Naive thymus-derived CD8-positive, alpha-beta T cell (primary cell): ENCODE results near the gene SYDE1. TPM values are rescaled to one million over a fixed set of nuclear protein-coding genes. Genes with fewer than 3 reads are reported as not detected.

ENCODE experiments used
- ATAC-seq, 2 donors: fragments of 150-1000 bp; cut with Tn5 transposase in 1 of 2; sonication (Bioruptor Pico), chemical (Tn5 transposase) in 1 of 2; 1 replicate in 1 of 2; 2 replicates in 1 of 2; pipeline ENCODE4 v1.10.0; 2021; ENCODE audit warnings: mild to moderate bottlenecking in 2 of 2, moderate library complexity in 2 of 2
- POLR2A ChIA-PET: fragments of 350-600 bp; sonication (Branson Sonifier 250); formaldehyde crosslinking; loops from one replicate; lab custom pipeline; 2021; ENCODE audit warnings: antibody characterized with exemption; lab: Charles Lee
- DNase-seq, 10 donors: peaks; one replicate each; pipeline versions ENCODE4 v3.0.0 to v3.0.0-alpha.2; 2020 to 2022
- H3K27ac Mint-ChIP-seq, 10 donors: one replicate each; pipeline ENCODE4 v1.8.0; 2020 to 2022; ENCODE audit warnings: mild to moderate bottlenecking in 10 of 10, mixed read lengths in 10 of 10, moderate library complexity in 4 of 10, inconsistent platforms in 1 of 10
- H3K27me3 Mint-ChIP-seq, 5 donors: one replicate each; pipeline ENCODE4 v1.8.0; 2021 to 2022; ENCODE audit warnings: mixed read lengths in 5 of 5
- H3K36me3 Mint-ChIP-seq, 3 donors: one replicate each; pipeline ENCODE4 v1.8.0; 2020 to 2022; ENCODE audit warnings: mixed read lengths in 3 of 3, mild to moderate bottlenecking in 2 of 3, inconsistent platforms in 1 of 3
- H3K4me1 Mint-ChIP-seq, 4 donors: one replicate each; pipeline ENCODE4 v1.8.0; 2021 to 2022; ENCODE audit warnings: mixed read lengths in 4 of 4
- H3K4me3 Mint-ChIP-seq, 10 donors: one replicate each; pipeline ENCODE4 v1.8.0; 2020 to 2022; ENCODE audit warnings: mild to moderate bottlenecking in 10 of 10, mixed read lengths in 10 of 10, moderate library complexity in 6 of 10, inconsistent platforms in 1 of 10
- H3K9me3 Mint-ChIP-seq, 9 donors: one replicate each; pipeline ENCODE4 v1.8.0; 2020 to 2022; ENCODE audit warnings: mixed read lengths in 9 of 9, mild to moderate bottlenecking in 3 of 9, inconsistent platforms in 1 of 9, moderate library complexity in 1 of 9
- polyA plus RNA-seq, 3 donors: library from polyadenylated mRNA; unstranded; fragments of 300-500 nt; fragmentation: Illumina TruSeq; gene quantifications; one replicate each; pipeline ENCODE4 v1.2.3, GENCODE V29; 2021
- total RNA-seq, 8 experiments: library from RNA in 2 of 8; stranded (reverse) in 2 of 8; gene quantifications; one replicate each; pipeline ENCODE4 v1.2.3 and lab custom pipeline; 2021 to 2026

Gene SYDE1
- total and polyA plus RNA-seq, 5 experiments from 2014 or later, result 0.16 to 0.73 (median 0.26) TPM

- ATAC-seq (no peak), DNase-seq (no peak)
- peaks cover 16 to 22% (median 19%) of the 10 kb centered on the region in 4 donors for H3K4me1 Mint-ChIP-seq
- H3K27me3 Mint-ChIP-seq, result no peaks in the 10 kb centered on the region
- H3K4me3 Mint-ChIP-seq, result peak overlapping the region in 2 of 10 donors; percentile 28 to 51
- peak overlapping the region in 3 of 10 donors; percentile 45 to 70 (median 51) for H3K27ac Mint-ChIP-seq
- peaks cover 0 to 59% (median 19%) of the 10 kb centered on the region in 3 donors for H3K36me3 Mint-ChIP-seq
- H3K9me3 Mint-ChIP-seq, result no peaks in the 10 kb centered on the region
- POLR2A ChIA-PET, result no interaction called here
Measured at GRCh38 chr19:15120135-15121026, 13.2 kb downstream of the SYDE1 start.

DNA sequence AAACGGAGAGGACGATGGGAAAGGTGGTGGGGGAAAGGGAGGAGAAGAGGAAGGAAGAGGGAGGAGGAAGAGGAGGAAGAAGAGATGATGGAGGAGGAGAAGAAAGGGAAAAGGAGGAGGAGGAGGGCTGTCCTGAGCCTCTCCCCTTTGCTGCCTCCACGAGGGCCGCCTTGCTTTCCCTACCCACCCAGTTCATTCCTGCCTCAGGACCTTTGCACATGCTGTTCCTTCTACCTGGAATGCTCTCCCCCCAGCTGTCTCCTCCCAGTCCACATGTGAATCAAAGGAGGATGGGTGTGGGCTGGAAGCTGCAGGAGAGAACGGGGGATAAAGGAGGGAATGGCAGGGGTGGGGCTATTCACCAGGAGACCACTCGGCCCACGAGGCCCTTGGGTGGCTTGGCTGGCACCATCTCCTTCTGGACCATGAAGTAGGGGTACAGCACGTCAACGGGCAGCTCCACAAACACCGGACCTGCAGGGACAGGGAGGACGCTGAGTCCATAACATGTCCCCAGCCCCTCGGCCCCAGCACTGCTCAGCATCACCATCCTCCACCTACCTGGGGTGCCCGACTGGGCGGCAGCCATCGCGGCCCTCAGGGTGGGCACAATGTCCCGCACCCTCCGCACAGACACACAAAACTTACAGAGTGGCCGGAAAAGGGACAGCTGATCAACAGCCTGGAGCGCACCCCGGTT is 15.3 kb downstream of the SYDE1 start:
- H3K27me3 Mint-ChIP-seq, result no peaks in the 10 kb centered on the region

GRCh38 chr19:15123031-15123890 is 16.1 kb downstream of the SYDE1 start:
- peaks cover 0 to 38% (median 16%) of the 10 kb centered on the region in 3 donors for H3K36me3 Mint-ChIP-seq
- H3K4me3 Mint-ChIP-seq, result peak overlapping the region in 8 of 10 donors; percentile 39 to 99 (median 59)
- peaks cover 20 to 36% (median 31%) of the 10 kb centered on the region in 4 donors for H3K4me1 Mint-ChIP-seq

More for the DNA sequence above, 15.3 kb downstream of the SYDE1 start:
- Mint-ChIP-seq H3K4me3 (no peak overlapping the region), H3K27ac (no peak overlapping the region), H3K36me3 (peaks cover 0 to 46% (median 16%) of the 10 kb centered on the region in 3 donors), H3K4me1 (peaks cover 18 to 31% (median 27%) of the 10 kb centered on the region in 4 donors), H3K9me3 (no peaks in the 10 kb centered on the region)
- DNase-seq, result no peak
- POLR2A ChIA-PET, result no interaction called here
- ATAC-seq, result no peak

DNA sequence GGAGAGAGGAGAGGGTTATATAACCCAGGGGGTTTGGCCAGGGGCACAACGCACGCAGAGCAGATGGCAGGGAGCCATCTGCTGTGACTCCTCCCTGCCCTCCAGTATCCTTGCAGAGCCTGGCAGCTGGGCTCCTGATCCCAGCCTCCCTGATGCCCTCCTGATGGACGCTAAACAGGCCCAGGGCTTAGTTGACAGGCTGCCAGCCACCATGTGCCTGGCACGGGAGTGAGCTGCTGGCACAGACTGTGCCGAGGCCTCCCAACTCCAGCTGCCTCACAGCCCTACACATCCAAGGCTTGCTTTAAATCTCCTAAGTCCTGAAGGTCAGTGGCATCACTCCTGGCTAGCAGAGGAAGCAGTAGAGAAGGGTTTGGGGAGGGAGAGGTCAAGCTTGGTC is 16.7 kb downstream of the SYDE1 start:
- Mint-ChIP-seq H3K36me3 (peaks cover 0 to 32% (median 10%) of the 10 kb centered on the region in 3 donors), H3K4me3 (peak overlapping the region; percentile 92 to 99 (median 96)), H3K27ac (peak overlapping the region in 9 of 10 donors; percentile 92 to 99 (median 99)), H3K9me3 (no peaks in the 10 kb centered on the region), H3K27me3 (peaks cover 0 to 4% (median 0%) of the 10 kb centered on the region in 5 donors), H3K4me1 (peaks cover 24 to 42% (median 36%) of the 10 kb centered on the region in 4 donors)
- DNase-seq (no peak), ATAC-seq (no peak)
- POLR2A ChIA-PET, result interaction anchor here (1.3 to 3.0 kb wide), 2 partner anchors 26 to 255 kb away, joined by 3 to 12 read pairs; partner anchors contain the start of gene AKAP8

More at GRCh38 chr19:15123031-15123890, 16.1 kb downstream of the SYDE1 start:
- Mint-ChIP-seq H3K27me3 (peaks cover 0 to 3% (median 0%) of the 10 kb centered on the region in 5 donors), H3K27ac (peak overlapping the region in 7 of 10 donors; percentile 13 to 99 (median 80)), H3K9me3 (no peaks in the 10 kb centered on the region)
- ATAC-seq (no peak), DNase-seq (no peak)
- POLR2A ChIA-PET, result interaction anchor here (1.3 to 3.0 kb wide), 2 partner anchors 27 to 256 kb away, joined by 3 to 12 read pairs; partner anchors contain the start of gene AKAP8

DNA sequence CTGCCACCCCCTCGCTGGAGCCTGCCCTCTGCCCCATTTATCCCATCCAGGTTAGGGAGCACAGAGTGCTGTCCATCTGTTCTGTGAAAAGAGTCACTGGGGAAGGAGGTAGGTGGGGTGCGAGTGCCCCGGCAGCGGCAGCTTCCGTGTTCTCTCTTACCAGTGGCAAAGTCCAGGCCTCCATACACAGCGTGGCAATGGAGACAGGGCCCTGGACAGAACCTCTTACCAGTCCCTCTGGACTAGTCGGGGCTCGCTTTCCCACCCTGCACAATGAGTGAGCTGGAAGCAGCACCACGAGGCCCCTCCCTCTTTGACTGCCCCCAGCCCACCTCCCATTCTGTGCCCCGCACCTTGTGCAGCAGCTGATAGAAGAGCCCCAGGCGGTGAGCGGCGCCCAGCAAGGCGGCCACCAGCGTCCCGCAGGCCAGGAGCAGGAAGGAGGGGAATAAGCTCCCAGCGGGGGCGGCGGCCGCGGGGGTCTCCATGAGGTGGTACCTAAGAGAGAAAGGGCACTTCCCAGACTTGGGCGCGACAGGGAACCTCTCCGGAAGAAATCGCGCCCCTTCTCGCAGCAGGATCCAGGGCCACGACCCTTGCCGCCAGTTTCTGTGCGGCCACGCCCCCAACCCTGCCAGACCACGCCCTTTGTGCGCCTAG is 17.5 kb downstream of the SYDE1 start:
- Mint-ChIP-seq H3K9me3 (no peaks in the 10 kb centered on the region), H3K27ac (peak overlapping the region; percentile 92 to 99 (median 98)), H3K4me3 (peak overlapping the region; percentile 92 to 99 (median 96)), H3K36me3 (peaks cover 0 to 25% (median 6%) of the 10 kb centered on the region in 3 donors), H3K4me1 (peaks cover 28 to 50% (median 43%) of the 10 kb centered on the region in 4 donors), H3K27me3 (peaks cover 0 to 4% (median 0%) of the 10 kb centered on the region in 5 donors)
- ATAC-seq (peak in 1 of 2 donors; percentile 1), DNase-seq (peak in 4 of 10 donors; percentile 24 to 82 (median 33))
- POLR2A ChIA-PET, result interaction anchor here (1.3 to 3.0 kb wide), 4 partner anchors 16 to 254 kb away, joined by 3 to 12 read pairs (median 6); partner anchors contain the start of genes AKAP8 and BRD4

GRCh38 chr19:15125232-15126067 is 18.2 kb downstream of the SYDE1 start:
- H3K27me3 Mint-ChIP-seq, result peaks cover 0 to 4% (median 0%) of the 10 kb centered on the region in 5 donors
- peak overlapping the region; percentile 92 to 99 (median 98) for H3K27ac Mint-ChIP-seq
- no peaks in the 10 kb centered on the region for H3K9me3 Mint-ChIP-seq
- peak overlapping the region; percentile 92 to 99 (median 96) for H3K4me3 Mint-ChIP-seq
- peak; percentile 95 to 99 (median 97) for DNase-seq
- peaks cover 31 to 57% (median 50%) of the 10 kb centered on the region in 4 donors for H3K4me1 Mint-ChIP-seq
- POLR2A ChIA-PET, result interaction anchor here (0.6 to 3.0 kb wide), 4 partner anchors 17 to 1284 kb away, joined by 3 to 12 read pairs (median 8); partner anchors contain the start of genes AKAP8 and BRD4
- peak; percentile 88 for ATAC-seq
- H3K36me3 Mint-ChIP-seq, result peaks cover 0 to 19% (median 6%) of the 10 kb centered on the region in 3 donors

GRCh38 chr19:15126131-15126910 is 19.1 kb downstream of the SYDE1 start:
- ATAC-seq, result no peak
- H3K27me3 Mint-ChIP-seq, result peaks cover 0 to 4% (median 0%) of the 10 kb centered on the region in 5 donors
- POLR2A ChIA-PET, result interaction anchor here (0.6 to 3.0 kb wide), 4 partner anchors 18 to 1283 kb away, joined by 3 to 12 read pairs (median 8); partner anchors contain the start of genes AKAP8 and BRD4
- peaks cover 0 to 10% (median 6%) of the 10 kb centered on the region in 3 donors for H3K36me3 Mint-ChIP-seq
- H3K9me3 Mint-ChIP-seq, result no peaks in the 10 kb centered on the region
- H3K27ac Mint-ChIP-seq, result peak overlapping the region in 9 of 10 donors; percentile 25 to 99 (median 58)
- peak overlapping the region in 1 of 10 donors; percentile 92 for H3K4me3 Mint-ChIP-seq
- H3K4me1 Mint-ChIP-seq, result peaks cover 25 to 56% (median 50%) of the 10 kb centered on the region in 4 donors
- no peak for DNase-seq

DNA sequence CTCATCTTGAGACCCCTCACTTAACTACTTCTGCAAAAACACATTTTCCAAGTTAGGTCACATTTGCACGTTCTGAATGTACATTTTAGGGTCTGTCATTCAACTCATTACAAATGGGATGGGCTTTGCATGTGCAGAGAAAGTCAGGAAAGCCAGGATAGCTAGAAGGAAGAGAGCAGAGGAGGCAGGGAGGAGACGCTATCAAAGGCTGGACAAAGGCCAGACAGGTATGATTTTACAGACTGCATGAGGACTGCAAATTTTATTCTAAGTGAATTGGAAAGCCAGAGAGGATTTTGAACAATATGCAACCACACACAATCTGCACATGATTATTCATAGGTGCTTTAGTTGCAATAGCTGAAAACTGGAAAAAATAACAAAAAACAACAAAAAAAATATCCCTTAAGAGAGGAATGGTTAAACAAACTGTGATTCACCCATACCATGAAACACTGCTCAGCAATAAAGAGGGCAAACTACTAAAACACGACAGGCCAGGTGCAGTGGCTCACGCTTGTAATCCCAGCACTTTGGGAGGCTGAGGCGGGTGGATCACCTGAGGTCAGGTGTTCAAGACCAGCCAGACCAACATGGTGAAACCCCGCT is 21.1 kb downstream of the SYDE1 start:
- Mint-ChIP-seq H3K36me3 (no peaks in the 10 kb centered on the region), H3K4me1 (peaks cover 23 to 56% (median 48%) of the 10 kb centered on the region in 4 donors), H3K27me3 (peaks cover 0 to 4% (median 0%) of the 10 kb centered on the region in 5 donors), H3K27ac (peak overlapping the region in 3 of 10 donors; percentile 43 to 68 (median 67)), H3K4me3 (peak overlapping the region in 2 of 10 donors; percentile 22 to 65), H3K9me3 (no peaks in the 10 kb centered on the region)
- POLR2A ChIA-PET, result interaction anchor here (0.7 kb wide), 1 partner anchor 20 kb away, joined by 5 read pairs; no protein-coding TSS in a partner anchor
- no peak for DNase-seq
- no peak for ATAC-seq

GRCh38 chr19:15129856-15130585 is 22.8 kb downstream of the SYDE1 start:
- POLR2A ChIA-PET, result no interaction called here
- peak in 1 of 2 donors; percentile 7 for ATAC-seq
- DNase-seq, result peak in 5 of 10 donors; percentile 30 to 64 (median 43)
- Mint-ChIP-seq H3K36me3 (no peaks in the 10 kb centered on the region), H3K4me1 (peaks cover 18 to 43% (median 36%) of the 10 kb centered on the region in 4 donors), H3K27me3 (peaks cover 0 to 4% (median 0%) of the 10 kb centered on the region in 5 donors), H3K4me3 (peak overlapping the region; percentile 28 to 68 (median 57)), H3K27ac (peak overlapping the region in 8 of 10 donors; percentile 61 to 89 (median 84)), H3K9me3 (no peaks in the 10 kb centered on the region)
